ENCODE measurements around the gene HHAT. TPM values are rescaled to one million over a fixed set of nuclear protein-coding genes. Genes with fewer than 3 reads are reported as not detected.

Gene HHAT
- total and polyA plus RNA-seq, 2 of the 13 experiments (the other 11 are each of a cell fraction or from before 2014, with no cell fraction given): 2.6 to 4.9 TPM

GRCh38 chr1:210645582-210646257 is 317.0 kb downstream of the HHAT start (continued):
- TF ChIP-seq ZNF550 (CRISPR knock-in tag; IDR thresholded peaks at IDR 0.05; ENCODE audit: borderline replicate concordance) (no peak), ZNF883 (CRISPR knock-in tag; IDR thresholded peaks at IDR 0.05; ENCODE audit: not compliant biosample characterization) (no peak), SOX5 (CRISPR knock-in tag; IDR thresholded peaks at IDR 0.05; ENCODE audit: borderline replicate concordance) (peak; percentile 39; the same call in 1 of the 2 replicates), FOXA1 (IDR thresholded peaks at IDR 0.05) (no peak), FOXA1 (CRISPR knock-in tag; IDR thresholded peaks at IDR 0.05) (peak; percentile 27; the same call in 1 of the 2 replicates), SCMH1 (CRISPR knock-in tag; IDR thresholded peaks at IDR 0.05; ENCODE audit: borderline replicate concordance) (no peak), ZNF605 (CRISPR knock-in tag; IDR thresholded peaks at IDR 0.05) (no peak), HDAC2 (CRISPR knock-in tag; IDR thresholded peaks at IDR 0.05) (peak; percentile 21; the same call in 1 of the 2 replicates), ZNF441 (CRISPR knock-in tag; IDR thresholded peaks at IDR 0.05; ENCODE audit: borderline replicate concordance) (no peak), TFAP4 (IDR thresholded peaks at IDR 0.05; ENCODE audit: borderline replicate concordance, low read depth) (peak; percentile 65; the same call in 1 of the 2 replicates), TCF7 (IDR thresholded peaks at IDR 0.05; ENCODE audit: low read depth) (peak; percentile 65), WIZ (CRISPR knock-in tag; IDR thresholded peaks at IDR 0.05) (no peak), SOX6 (IDR thresholded peaks at IDR 0.05) (no peak), SOX6 (CRISPR knock-in tag; IDR thresholded peaks at IDR 0.05) (peak; percentile 63), POLR2G (IDR thresholded peaks at IDR 0.05; ENCODE audit: low read depth, low read length) (no peak), ZNF564 (CRISPR knock-in tag; IDR thresholded peaks at IDR 0.05) (no peak), POLR2AphosphoS2 (IDR thresholded peaks at IDR 0.05; ENCODE audit: low read depth, low read length) (no peak), MTF1 (CRISPR knock-in tag; IDR thresholded peaks at IDR 0.05) (no peak), EZH2 (conservative IDR thresholded peaks at IDR 0.05; ENCODE audit: low read depth, low read length) (no peak), FOXJ3 (CRISPR knock-in tag; IDR thresholded peaks at IDR 0.05; ENCODE audit: borderline replicate concordance) (0 out of 2 replicates have a peak, but pooled peaks have one; percentile 30), MLXIP (CRISPR knock-in tag; IDR thresholded peaks at IDR 0.05; ENCODE audit: borderline replicate concordance) (no peak), ELF3 (CRISPR knock-in tag; IDR thresholded peaks at IDR 0.05) (no peak)
